ENCODE data around the gene CLDN9. TPM values are rescaled to one million over a fixed set of nuclear protein-coding genes. Genes with fewer than 3 reads are reported as not detected.
A peak's percentile ranks its signal among the peaks of the same experiment; 100 is the strongest.

Gene CLDN9
- total and polyA plus RNA-seq, 10 donors, result 0.06 to 1.7 (median 0.44) TPM

DNA sequence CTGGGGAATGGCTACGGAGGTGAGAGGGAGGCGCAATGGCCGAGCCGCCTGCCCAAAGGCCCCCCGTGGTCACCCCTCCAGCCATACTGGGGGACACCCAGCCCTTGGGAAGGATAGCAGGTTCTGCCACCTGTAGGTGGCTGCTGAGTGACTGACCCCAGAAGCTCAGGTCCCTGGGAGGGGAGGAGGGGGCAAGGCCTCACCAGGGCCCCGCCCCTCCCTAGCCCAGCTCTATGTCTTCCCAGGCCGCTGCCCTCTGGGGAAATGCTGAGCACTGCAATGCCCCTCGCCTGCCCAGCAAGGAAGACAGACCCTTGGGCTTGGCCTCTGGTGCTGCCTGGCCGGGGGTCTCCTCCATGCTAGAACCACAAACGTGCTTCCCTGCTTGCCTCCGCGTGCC, 11.4 kb upstream of the CLDN9 start:
- no peaks in the 10 kb centered on the region for H3K9me3 ChIP-seq
- 67 to 87% (median 81%) methylated on average over 8 to 12 of the region's 12 CpGs for WGBS, 5 donors
- no peak for TF ChIP-seq CTCF (IDR thresholded peaks at IDR 0.05 in 8 of 11, conservative IDR thresholded peaks at IDR 0.05 in 3 of 11)
- no peak for TF ChIP-seq POLR2A (IDR thresholded peaks at IDR 0.05)
- no peak for TF ChIP-seq POLR2AphosphoS5 (IDR thresholded peaks at IDR 0.05)
- no peaks in the 10 kb centered on the region for H3K36me3 ChIP-seq
- H3K4me3 ChIP-seq, result no peak overlapping the region
- intact Hi-C loops (cut with DNase I; ENCODE audit: low total_unique reads), result no loop called here
- H3K27ac ChIP-seq, result no peak overlapping the region
- DNase-seq, result no peak
- H3K4me1 ChIP-seq, result peaks cover 0 to 27% (median 16%) of the 10 kb centered on the region in 6 donors
- H3K27me3 ChIP-seq (replicated peaks in 1 of 7), result peaks cover 0 to 42% (median 3%) of the 10 kb centered on the region in 7 donors

DNA sequence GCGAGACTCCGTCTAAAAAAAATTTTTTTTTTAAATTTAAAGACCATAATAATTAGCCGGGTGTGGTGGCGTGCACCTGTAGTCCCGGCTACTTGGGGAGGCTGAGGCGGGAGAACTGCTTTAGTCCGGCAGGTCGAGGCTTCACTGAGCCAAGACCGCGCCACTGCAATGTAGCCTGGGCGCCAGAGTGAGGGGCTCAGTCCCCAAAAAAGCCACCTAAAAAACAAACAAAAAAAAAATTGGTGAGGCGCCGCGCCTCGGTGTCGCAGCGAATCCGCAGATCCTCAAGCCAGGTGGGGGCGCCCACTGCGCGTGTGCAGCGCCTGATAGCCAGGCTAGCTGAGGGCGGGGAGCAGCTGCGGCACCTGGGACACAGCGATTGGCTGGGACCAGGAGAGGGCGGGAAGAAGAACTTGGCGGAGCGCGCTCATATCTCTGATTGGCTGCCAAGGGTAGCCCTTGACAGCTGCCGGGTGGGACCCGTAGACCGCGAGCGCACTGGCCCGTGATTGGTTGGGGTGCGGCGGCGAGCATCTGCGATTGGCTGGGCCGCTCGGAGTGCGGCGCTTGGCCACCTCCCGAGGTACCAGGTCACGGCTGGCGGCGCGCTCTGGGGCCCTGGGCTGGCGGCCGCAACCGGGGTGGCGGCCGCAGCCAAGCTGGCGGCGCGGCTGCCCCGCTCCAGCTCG, 9.0 kb upstream of the CLDN9 start:
- intact Hi-C loops (cut with DNase I; ENCODE audit: low total_unique reads), result no loop called here
- Histone ChIP-seq H3K4me1 (peaks cover 18 to 51% (median 38%) of the 10 kb centered on the region in 6 donors), H3K27ac (peak overlapping the region in 3 of 8 donors; percentile 78 to 92 (median 84)), H3K36me3 (no peaks in the 10 kb centered on the region), H3K4me3 (peak overlapping the region in 7 of 8 donors; percentile 23 to 72 (median 35)), H3K27me3 (replicated peaks in 1 of 7) (peaks cover 0 to 51% (median 8%) of the 10 kb centered on the region in 7 donors), H3K9me3 (no peaks in the 10 kb centered on the region)
- 8 to 15% (median 10%) methylated on average over 31 to 58 of the region's 58 CpGs for WGBS, 5 donors
- peak; percentile 98 for DNase-seq
- TF ChIP-seq POLR2A (IDR thresholded peaks at IDR 0.05) (no peak), CTCF (IDR thresholded peaks at IDR 0.05 in 8 of 11, conservative IDR thresholded peaks at IDR 0.05 in 3 of 11) (peak; percentile 39 to 81 (median 63)), POLR2AphosphoS5 (IDR thresholded peaks at IDR 0.05) (peak; percentile 59 to 85 (median 78))

DNA sequence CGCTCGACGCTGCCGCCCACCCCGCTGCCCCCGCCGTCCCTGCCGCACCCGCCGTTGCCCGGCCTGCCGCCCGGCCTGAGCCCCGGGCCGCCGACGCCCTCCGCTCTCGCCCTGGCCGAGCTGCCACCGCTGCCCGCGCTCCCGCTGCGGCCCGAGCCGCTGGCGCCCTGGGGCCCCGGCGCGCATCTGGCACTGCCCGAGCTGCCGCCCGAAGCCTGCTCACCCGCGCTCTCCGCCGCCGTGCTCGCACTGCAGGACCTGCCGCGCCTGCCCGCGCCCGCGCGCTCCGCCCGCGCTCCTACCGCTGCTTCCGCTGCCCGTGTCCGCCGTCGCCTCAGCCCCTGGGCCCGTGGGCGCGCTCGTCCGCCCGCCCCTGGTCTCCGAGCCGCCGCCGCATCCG, 8.4 kb upstream of the CLDN9 start:
- intact Hi-C loops (cut with DNase I; ENCODE audit: low total_unique reads), result no loop called here

More for the DNA sequence above, 8.4 kb upstream of the CLDN9 start:
- Histone ChIP-seq H3K27me3 (replicated peaks in 1 of 7) (peaks cover 0 to 53% (median 8%) of the 10 kb centered on the region in 7 donors), H3K4me1 (peaks cover 18 to 57% (median 42%) of the 10 kb centered on the region in 6 donors), H3K4me3 (peak overlapping the region in 4 of 8 donors; percentile 35 to 72 (median 38)), H3K27ac (peak overlapping the region in 3 of 8 donors; percentile 78 to 92 (median 84)), H3K36me3 (no peaks in the 10 kb centered on the region), H3K9me3 (no peaks in the 10 kb centered on the region)
- no peak for TF ChIP-seq CTCF (IDR thresholded peaks at IDR 0.05 in 8 of 11, conservative IDR thresholded peaks at IDR 0.05 in 3 of 11)
- TF ChIP-seq POLR2AphosphoS5 (IDR thresholded peaks at IDR 0.05), result no peak
- TF ChIP-seq POLR2A (IDR thresholded peaks at IDR 0.05), result no peak
- WGBS, 5 donors, result 0 to 2% (median 1%) methylated on average over 16 to 67 of the region's 67 CpGs
- no peak for DNase-seq

Data from spleen (tissue), 11 donors.